ENCODE measurements around the gene FAM151B. TPM values are rescaled to one million over a fixed set of nuclear protein-coding genes. Genes with fewer than 3 reads are reported as not detected.

Gene FAM151B
- total RNA-seq, 1 experiment from 2014 or later = 0.72 TPM

DNA sequence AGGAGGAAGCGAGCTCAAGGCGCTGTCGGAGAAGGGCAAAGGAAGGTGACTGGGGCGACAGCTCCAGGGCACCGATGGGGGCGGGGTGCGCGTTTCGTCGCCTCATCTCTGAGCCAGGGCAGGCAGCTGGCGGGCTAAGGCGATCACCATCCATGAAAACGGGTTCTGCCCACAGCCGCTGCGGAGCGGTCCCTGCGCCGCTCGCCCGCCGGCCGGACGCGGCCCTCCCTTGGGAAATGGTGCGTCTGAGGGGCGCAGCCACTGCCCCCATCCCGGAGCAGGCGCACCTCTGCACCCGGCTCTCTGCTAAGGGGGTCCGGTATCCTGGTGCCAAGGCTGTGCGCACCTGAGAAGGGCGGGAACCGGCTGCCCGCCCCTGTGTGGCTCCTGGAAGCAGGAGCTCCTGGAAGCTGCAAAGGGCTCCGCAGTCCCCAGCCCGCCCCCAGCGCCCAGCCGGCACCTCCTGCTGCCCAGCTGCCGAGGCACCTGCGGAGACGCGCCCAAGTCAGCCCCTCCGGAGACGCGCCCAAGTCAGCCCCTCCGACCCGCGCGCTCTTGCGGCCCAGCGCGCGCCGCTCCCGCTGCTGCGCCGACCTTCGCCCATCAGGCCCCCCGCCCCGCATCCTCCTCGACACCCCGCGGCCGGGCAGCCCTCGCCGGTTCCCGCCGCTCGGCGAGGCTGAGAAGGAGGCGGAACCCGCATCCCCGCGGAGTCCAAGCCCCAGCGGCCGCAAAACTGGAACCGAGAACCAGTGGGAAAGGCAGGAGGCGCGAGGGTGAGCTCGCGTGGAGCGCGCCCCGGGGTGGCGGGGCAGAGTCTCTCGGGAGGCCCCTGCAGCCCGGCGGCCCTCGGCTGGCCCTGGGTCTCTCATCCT, 81.4 kb downstream of the FAM151B start:
- WGBS (ENCODE audit: extremely low coverage, insufficient read length, low lambda C conversion rate) = no CpG with 5 or more reads among the region's 89 CpGs
- H3K4me2 ChIP-seq (ENCODE audit: insufficient read depth, insufficient read length, low read length) = peak overlapping the region; percentile 28

More for the DNA sequence above, 81.4 kb downstream of the FAM151B start:
- Histone ChIP-seq H2BK5ac (ENCODE audit: insufficient read length, low read length) (no peak overlapping the region), H4K8ac (replicated peaks; ENCODE audit: insufficient read length, low read depth, low read length) (no peak overlapping the region), H2BK15ac (ENCODE audit: low read depth, low read length) (no peak overlapping the region), H3K79me2 (ENCODE audit: insufficient read depth, low read length) (no peaks in the 10 kb centered on the region), H2BK12ac (ENCODE audit: insufficient read length, low read depth, low read length) (no peak overlapping the region), H3K9ac (ENCODE audit: extremely low read depth, insufficient read length, low read length) (no peak overlapping the region), H3K9me3 (ENCODE audit: control insufficient read depth, low read depth, low read length) (no peaks in the 10 kb centered on the region), H3K23me2 (ENCODE audit: insufficient read length, low read depth, low read length, poor library complexity, severe bottlenecking) (peaks cover 11% of the 10 kb centered on the region), H4K20me1 (ENCODE audit: control insufficient read depth, insufficient read depth, insufficient read length) (no peaks in the 10 kb centered on the region), H3K18ac (ENCODE audit: insufficient read length, low read depth, low read length) (no peak overlapping the region), H3K79me1 (ENCODE audit: insufficient read depth, low read depth, low read length, poor library complexity, severe bottlenecking) (no peaks in the 10 kb centered on the region), H4K5ac (ENCODE audit: insufficient read length, low read depth, low read length) (no peak overlapping the region), H3K27ac (ENCODE audit: insufficient read length, low read depth, low read length) (no peak overlapping the region), H3T11ph (ENCODE audit: low read length) (no peak overlapping the region), H4K91ac (ENCODE audit: insufficient read length, low read depth, low read length) (no peak overlapping the region), H2AK5ac (ENCODE audit: insufficient read length, low read length) (no peak overlapping the region), H3K4me1 (ENCODE audit: insufficient read depth, low read length) (no peaks in the 10 kb centered on the region), H2BK20ac (ENCODE audit: low read depth, low read length, poor library complexity, severe bottlenecking) (no peak overlapping the region), H2AFZ (ENCODE audit: low read length) (no peak overlapping the region), H3K4ac (ENCODE audit: low read depth, low read length) (no peak overlapping the region), H2BK120ac (ENCODE audit: low read depth, low read length, poor library complexity, severe bottlenecking) (no peak overlapping the region), H3K14ac (ENCODE audit: insufficient read depth, low read length) (no peak overlapping the region; the same call in 1 of the 2 replicates), H3K27me3 (ENCODE audit: insufficient read depth, low read length) (peaks cover 9% of the 10 kb centered on the region; the same call in 1 of the 2 replicates), H3K23ac (ENCODE audit: insufficient read length, low read depth, low read length) (no peak overlapping the region), H3K56ac (ENCODE audit: insufficient read length, low read depth, low read length) (no peak overlapping the region)
- Mint-ChIP-seq H3K27me3 (ENCODE audit: low read depth) (peaks cover 92% of the 10 kb centered on the region), H3K4me3 (peak overlapping the region; percentile 61 to 80), H3K36me3 (ENCODE audit: insufficient read depth in 1 of 3, low read depth in 3 of 3) (peaks cover 0 to 1% (median 0%) of the 10 kb centered on the region in 3 experiments; a peak in 3 of 7 replicates), H3K4me1 (peaks cover 4 to 9% of the 10 kb centered on the region in 2 experiments; a peak in 2 of 4 replicates), H3K9me3 (peaks cover 0 to 2% of the 10 kb centered on the region in 2 experiments; a peak in 1 of 5 replicates), H3K27ac (no peak overlapping the region)
- DNase-seq = peak; percentile 53
- TF ChIP-seq, protein P1, sequence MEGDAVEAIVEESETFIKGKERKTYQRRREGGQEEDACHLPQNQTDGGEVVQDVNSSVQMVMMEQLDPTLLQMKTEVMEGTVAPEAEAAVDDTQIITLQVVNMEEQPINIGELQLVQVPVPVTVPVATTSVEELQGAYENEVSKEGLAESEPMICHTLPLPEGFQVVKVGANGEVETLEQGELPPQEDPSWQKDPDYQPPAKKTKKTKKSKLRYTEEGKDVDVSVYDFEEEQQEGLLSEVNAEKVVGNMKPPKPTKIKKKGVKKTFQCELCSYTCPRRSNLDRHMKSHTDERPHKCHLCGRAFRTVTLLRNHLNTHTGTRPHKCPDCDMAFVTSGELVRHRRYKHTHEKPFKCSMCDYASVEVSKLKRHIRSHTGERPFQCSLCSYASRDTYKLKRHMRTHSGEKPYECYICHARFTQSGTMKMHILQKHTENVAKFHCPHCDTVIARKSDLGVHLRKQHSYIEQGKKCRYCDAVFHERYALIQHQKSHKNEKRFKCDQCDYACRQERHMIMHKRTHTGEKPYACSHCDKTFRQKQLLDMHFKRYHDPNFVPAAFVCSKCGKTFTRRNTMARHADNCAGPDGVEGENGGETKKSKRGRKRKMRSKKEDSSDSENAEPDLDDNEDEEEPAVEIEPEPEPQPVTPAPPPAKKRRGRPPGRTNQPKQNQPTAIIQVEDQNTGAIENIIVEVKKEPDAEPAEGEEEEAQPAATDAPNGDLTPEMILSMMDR (conservative IDR thresholded peaks at IDR 0.05) = no peak
